Forelimb muscle (tissue), 1 donor: ENCODE results near the gene KDM5A. TPM values are rescaled to one million over a fixed set of nuclear protein-coding genes. Genes with fewer than 3 reads are reported as not detected.
"Not testable (repeated sequence)": the region's sequence is repeated elsewhere in the genome, so short reads cannot be mapped to it uniquely, and the experiment has no call there.

Experiments used
- DNase-seq: peaks from one replicate; pipeline ENCODE4 v3.0.0-alpha.2; 2013; ENCODE audit warnings: low read depth
- polyA plus RNA-seq: library from polyadenylated mRNA; unstranded; fragments of 120-200 nt; gene quantifications from one replicate; pipeline ENCODE4 v1.2.1, GENCODE V29; 2013; ENCODE audit not compliant: insufficient read length

Gene KDM5A
- polyA plus RNA-seq, 1 donor: 20.7 TPM

GRCh38 chr12:332581-333205 lies 56.4 kb downstream of the KDM5A start:
- DNase-seq: no peak

GRCh38 chr12:331287-331686 lies 57.8 kb downstream of the KDM5A start:
- DNase-seq: no peak

- DNase-seq: no peak
Measured at GRCh38 chr12:325906-326305, 63.2 kb downstream of the KDM5A start.

- DNase-seq: no peak
Measured at GRCh38 chr12:323507-323906, 65.6 kb downstream of the KDM5A start.

GRCh38 chr12:321606-322326 lies 67.4 kb downstream of the KDM5A start:
- DNase-seq: no peak

- DNase-seq: no peak
Measured at GRCh38 chr12:318759-319515, 70.2 kb downstream of the KDM5A start.

GRCh38 chr12:308511-308910 lies 80.6 kb downstream of the KDM5A start:
- no peak for DNase-seq

- DNase-seq: no peak
Measured at GRCh38 chr12:307406-307805, 81.7 kb downstream of the KDM5A start.

- DNase-seq: no peak
Measured at GRCh38 chr12:304805-305204, 84.3 kb downstream of the KDM5A start.

- DNase-seq: not testable (repeated sequence)
Measured at GRCh38 chr12:302766-303165, 86.4 kb downstream of the KDM5A start.

GRCh38 chr12:300166-300565 lies 89.0 kb downstream of the KDM5A start:
- DNase-seq: not testable (repeated sequence)

- not testable (repeated sequence) for DNase-seq
Measured at GRCh38 chr12:299511-299910, 89.6 kb downstream of the KDM5A start.

- not testable (repeated sequence) for DNase-seq
Measured at GRCh38 chr12:298059-298458, 91.1 kb downstream of the KDM5A start.

GRCh38 chr12:295132-295531 lies 94.0 kb downstream of the KDM5A start:
- DNase-seq: no peak

- DNase-seq: no peak
Measured at GRCh38 chr12:293199-293598, 95.9 kb downstream of the KDM5A start.

GRCh38 chr12:292186-292585 lies 96.9 kb downstream of the KDM5A start:
- DNase-seq: no peak

GRCh38 chr12:291153-291723 lies 97.9 kb downstream of the KDM5A start:
- no peak for DNase-seq

GRCh38 chr12:288687-289086 lies 100.4 kb downstream of the KDM5A start:
- no peak for DNase-seq

- DNase-seq: no peak
Measured at GRCh38 chr12:286531-287300, 102.4 kb downstream of the KDM5A start.

- no peak for DNase-seq
Measured at GRCh38 chr12:278046-278445, 111.1 kb downstream of the KDM5A start.

GRCh38 chr12:275812-276211 lies 113.3 kb downstream of the KDM5A start:
- DNase-seq: no peak

GRCh38 chr12:273382-273781 lies 115.7 kb downstream of the KDM5A start:
- DNase-seq: no peak
